DLD1 (cell line): ENCODE measurements around the gene OR7C2.

Experiments
- in situ Hi-C: cut with HindIII; loops from 2 replicates; pipeline ENCODE4 v1.10.0; 2017; ENCODE audit warnings: low sequenced_read_pairs

OR7C2 gene

DNA sequence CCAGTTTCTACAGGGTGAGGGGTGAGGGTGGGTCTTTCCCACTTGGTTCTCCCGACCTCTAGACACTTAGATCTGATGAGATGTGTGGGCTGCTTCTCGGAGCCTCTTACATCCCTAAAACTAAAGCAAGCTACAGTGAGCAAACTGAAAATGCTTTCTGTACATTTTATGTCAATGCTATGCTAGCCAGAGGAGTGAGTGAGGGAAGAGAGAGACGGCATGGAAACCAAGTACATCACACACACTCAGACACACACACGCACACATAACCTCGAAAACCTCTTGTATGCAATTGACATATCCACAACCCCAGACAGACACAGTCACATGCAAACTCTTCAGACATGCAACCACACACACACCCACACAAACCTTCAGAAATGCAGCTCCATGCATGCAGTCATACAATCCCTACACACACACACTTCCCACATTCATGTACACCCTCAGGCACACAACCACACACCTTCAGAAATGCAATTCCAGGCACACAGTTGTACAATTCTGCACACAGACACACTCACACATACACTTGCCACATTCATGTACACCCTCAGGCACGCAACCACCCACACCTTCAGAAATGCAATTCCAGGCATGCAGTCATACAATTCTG is 37.0 kb downstream of the OR7C2 start:
- in situ Hi-C loops: no loop called here

GRCh38 chr19:14979476-14980255 is 38.4 kb downstream of the OR7C2 start, which contains the start of gene SLC1A6:
TSS of gene SLC1A6 (minus strand) at chr19:14979864. CDS start at chr19:14972910, 6,954 bp downstream.
- in situ Hi-C loops: no loop called here

GRCh38 chr19:14985133-14985532 is 43.8 kb downstream of the OR7C2 start:
- in situ Hi-C loops: no loop called here
